BE2C (cell line): ENCODE data around the gene MYO15B.

Experiments used
- DNase-seq: peaks from one replicate; pipeline ENCODE4 v3.0.0-alpha.2; 2020
- H3K27me3 ChIP-seq: fragments of 250-450 bp; sonication (Bioruptor Pico); 2 replicates; pipeline ENCODE4 v1.5.1; 2020; ENCODE audit warnings: mild to moderate bottlenecking
- H3K36me3 ChIP-seq: fragments of 250-450 bp; sonication (Bioruptor Pico); 2 replicates; pipeline ENCODE4 v1.5.1; 2020; ENCODE audit warnings: mild to moderate bottlenecking
- H3K4me1 ChIP-seq: fragments of 250-450 bp; sonication (Bioruptor Pico); 2 replicates; pipeline ENCODE4 v1.5.1; 2020
- H3K4me3 ChIP-seq: 2 replicates; pipeline ENCODE4 v1.5.1; 2011; ENCODE audit warnings: low read depth, low read length
- H3K9me3 ChIP-seq: fragments of 250-450 bp; sonication (Bioruptor Pico); 2 replicates; pipeline ENCODE4 v1.5.1; 2020
- TF ChIP-seq, protein P1 (sequence below): IDR thresholded peaks from 2 replicates; pipeline ENCODE4 v1.5.1; 2012; ENCODE audit warnings: mild to moderate bottlenecking, low read depth, low read length

Gene MYO15B

GRCh38 chr17:75640556-75641119 is 53.0 kb downstream of the MYO15B start:
- no peaks in the 10 kb centered on the region for H3K9me3 ChIP-seq
- TF ChIP-seq, protein P1, sequence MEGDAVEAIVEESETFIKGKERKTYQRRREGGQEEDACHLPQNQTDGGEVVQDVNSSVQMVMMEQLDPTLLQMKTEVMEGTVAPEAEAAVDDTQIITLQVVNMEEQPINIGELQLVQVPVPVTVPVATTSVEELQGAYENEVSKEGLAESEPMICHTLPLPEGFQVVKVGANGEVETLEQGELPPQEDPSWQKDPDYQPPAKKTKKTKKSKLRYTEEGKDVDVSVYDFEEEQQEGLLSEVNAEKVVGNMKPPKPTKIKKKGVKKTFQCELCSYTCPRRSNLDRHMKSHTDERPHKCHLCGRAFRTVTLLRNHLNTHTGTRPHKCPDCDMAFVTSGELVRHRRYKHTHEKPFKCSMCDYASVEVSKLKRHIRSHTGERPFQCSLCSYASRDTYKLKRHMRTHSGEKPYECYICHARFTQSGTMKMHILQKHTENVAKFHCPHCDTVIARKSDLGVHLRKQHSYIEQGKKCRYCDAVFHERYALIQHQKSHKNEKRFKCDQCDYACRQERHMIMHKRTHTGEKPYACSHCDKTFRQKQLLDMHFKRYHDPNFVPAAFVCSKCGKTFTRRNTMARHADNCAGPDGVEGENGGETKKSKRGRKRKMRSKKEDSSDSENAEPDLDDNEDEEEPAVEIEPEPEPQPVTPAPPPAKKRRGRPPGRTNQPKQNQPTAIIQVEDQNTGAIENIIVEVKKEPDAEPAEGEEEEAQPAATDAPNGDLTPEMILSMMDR = no peak
- H3K36me3 ChIP-seq = no peaks in the 10 kb centered on the region
- H3K4me1 ChIP-seq = no peaks in the 10 kb centered on the region
- no peaks in the 10 kb centered on the region for H3K27me3 ChIP-seq
- no peak for DNase-seq
- no peak overlapping the region for H3K4me3 ChIP-seq

DNA sequence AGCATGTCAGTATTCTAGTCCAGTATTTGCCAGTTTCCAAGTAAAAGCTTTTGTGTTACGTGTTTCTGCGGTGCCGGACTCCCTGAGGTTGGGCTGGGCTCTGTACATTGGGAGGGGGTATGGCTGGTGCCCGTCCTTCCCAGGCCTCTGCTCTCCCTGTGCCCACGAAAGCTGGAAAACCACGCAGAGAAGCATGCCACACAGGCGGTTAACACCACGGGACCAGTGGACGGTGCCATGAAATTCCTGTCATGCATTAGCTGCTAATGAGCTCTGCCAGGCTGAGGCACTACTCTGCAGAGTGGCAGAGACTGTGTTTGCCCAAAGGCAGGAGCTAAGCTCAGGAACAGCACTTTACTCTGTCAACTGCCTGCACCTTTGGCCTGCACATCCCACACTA is 53.7 kb downstream of the MYO15B start:
- TF ChIP-seq, protein P1 = no peak
- Histone ChIP-seq H3K36me3 (no peaks in the 10 kb centered on the region), H3K4me3 (no peak overlapping the region), H3K4me1 (no peaks in the 10 kb centered on the region), H3K9me3 (no peaks in the 10 kb centered on the region), H3K27me3 (no peaks in the 10 kb centered on the region)
- no peak for DNase-seq

DNA sequence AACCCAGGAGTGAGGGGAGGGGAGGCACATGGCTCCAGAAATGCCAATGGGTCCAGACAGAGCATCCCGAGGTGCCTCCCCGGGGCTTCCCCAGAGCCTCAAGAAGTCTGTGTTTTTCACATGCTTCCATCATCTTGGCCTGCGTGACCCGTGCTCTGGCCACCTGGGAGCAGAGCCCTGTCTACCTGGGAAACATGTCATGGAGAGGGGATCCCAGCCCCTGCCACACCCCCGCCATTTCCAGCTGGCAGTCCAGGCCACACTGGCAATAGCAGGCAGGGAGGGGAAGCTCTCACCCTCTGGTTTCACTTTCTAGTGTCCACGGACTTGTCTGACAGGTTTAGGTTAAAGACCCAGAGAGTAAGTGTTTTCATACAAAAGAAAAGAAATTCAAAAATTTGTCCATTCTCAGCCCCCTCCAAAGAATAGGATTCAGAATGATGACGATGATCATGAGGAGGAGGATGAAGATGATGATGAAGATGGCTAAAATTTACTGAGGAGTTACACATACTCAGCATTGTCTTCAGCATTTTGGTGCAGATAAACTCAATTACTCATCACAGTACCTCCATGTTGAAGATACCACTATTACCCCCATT is 54.7 kb downstream of the MYO15B start:
- H3K4me1 ChIP-seq = no peaks in the 10 kb centered on the region
- H3K36me3 ChIP-seq = no peaks in the 10 kb centered on the region
- no peak for DNase-seq
- no peak overlapping the region for H3K4me3 ChIP-seq
- no peaks in the 10 kb centered on the region for H3K27me3 ChIP-seq
- TF ChIP-seq, protein P1 = no peak
- no peaks in the 10 kb centered on the region for H3K9me3 ChIP-seq

DNA sequence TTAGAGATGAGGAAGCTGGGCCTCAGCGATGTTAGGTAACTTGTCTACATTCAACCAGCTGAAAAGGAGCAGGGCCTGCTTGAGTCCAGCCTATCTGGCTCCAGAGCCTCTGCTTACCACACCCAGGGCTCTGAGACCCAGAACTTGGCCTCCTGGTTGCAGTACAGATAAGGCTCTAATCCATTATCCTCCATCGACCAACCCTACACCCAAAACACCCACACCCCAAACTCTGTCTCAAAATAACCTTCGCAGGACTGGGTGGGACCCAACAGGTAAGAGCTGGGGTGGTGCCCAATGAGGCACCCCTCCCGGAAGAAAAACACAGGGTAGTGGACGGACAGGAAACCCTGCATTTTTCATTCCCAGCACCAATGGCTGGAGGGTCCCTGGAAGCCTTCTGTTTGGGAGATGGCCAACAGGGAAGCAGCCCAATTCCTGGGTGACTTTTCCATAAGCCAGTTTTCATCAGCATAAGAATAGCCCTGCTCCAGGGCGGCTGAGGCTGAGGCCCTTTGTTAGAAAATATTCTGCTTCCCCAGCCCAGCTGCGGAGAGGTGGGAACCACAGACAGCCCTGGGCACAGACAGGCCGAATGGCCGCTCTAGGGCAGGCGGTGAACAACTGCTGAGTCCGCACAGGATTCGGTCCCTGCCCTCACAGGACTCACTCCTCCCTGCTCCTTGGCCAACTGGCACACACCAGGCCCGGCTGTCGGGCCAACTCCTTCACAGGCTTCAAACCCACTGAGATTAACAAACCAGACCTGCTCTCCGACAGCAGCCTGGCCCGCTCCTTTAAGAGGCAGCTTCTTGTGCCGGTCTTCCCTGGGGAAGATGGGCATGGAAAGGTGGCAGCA is 55.4 kb downstream of the MYO15B start:
- no peak overlapping the region for H3K4me3 ChIP-seq
- no peaks in the 10 kb centered on the region for H3K36me3 ChIP-seq
- no peak for DNase-seq
- no peaks in the 10 kb centered on the region for H3K9me3 ChIP-seq
- H3K4me1 ChIP-seq = no peaks in the 10 kb centered on the region
- TF ChIP-seq, protein P1 = no peak
- no peaks in the 10 kb centered on the region for H3K27me3 ChIP-seq

DNA sequence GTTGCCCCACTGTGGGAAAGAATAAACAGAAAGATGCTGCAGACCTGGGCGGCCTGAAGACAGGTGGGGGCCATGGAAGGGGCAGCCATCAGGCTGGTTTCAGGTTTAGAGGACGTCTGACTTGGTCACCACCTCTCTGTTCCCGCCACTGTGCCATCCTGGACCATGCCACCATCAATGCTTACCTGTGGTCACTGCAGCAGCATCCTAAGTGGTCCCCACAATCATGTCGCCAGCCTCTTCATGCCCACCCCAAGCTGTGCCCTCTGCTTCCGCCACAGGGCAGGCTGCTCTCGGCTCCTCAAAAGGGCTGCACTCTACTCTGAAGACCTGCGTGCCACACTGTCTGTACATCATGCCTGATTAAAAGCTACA is 56.0 kb downstream of the MYO15B start:
- DNase-seq = no peak
- Histone ChIP-seq H3K36me3 (no peaks in the 10 kb centered on the region), H3K4me3 (no peak overlapping the region), H3K4me1 (no peaks in the 10 kb centered on the region), H3K9me3 (no peaks in the 10 kb centered on the region), H3K27me3 (no peaks in the 10 kb centered on the region)
- TF ChIP-seq, protein P1 = no peak

DNA sequence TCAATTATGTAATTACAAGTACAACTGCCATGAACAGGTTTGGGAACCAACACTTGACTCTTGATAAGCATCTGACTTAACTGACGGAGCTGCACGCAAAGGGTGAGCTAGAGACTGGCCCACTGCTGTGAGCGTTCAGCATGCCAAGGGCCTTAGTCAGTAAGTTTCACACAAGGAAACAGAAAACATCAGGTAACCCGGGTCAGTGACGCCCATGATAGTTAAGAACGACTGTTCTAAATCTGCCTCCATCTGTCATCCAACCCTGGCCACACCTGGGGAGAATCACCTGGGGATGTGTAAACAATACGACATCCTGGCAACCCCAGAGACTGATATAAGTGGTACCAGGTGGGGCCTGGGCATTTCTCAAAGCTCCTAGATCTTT is 57.9 kb downstream of the MYO15B start:
- Histone ChIP-seq H3K4me3 (no peak overlapping the region), H3K36me3 (no peaks in the 10 kb centered on the region), H3K9me3 (no peaks in the 10 kb centered on the region), H3K27me3 (no peaks in the 10 kb centered on the region), H3K4me1 (no peaks in the 10 kb centered on the region)
- no peak for DNase-seq
- TF ChIP-seq, protein P1 = no peak
